Kidney epithelial cell (primary cell): Measurements from ENCODE around the gene GATD1. TPM values are rescaled to one million over a fixed set of nuclear protein-coding genes. Genes with fewer than 3 reads are reported as not detected.

Experiments used
- DNase-seq: peaks from one replicate; pipeline ENCODE4 v3.0.0-alpha.2; 2010; ENCODE audit warnings: low read depth
- H3K27me3 ChIP-seq: 2 replicates; pipeline ENCODE4 v1.6.0; 2011; ENCODE audit warnings: low read length; ENCODE audit not compliant: control insufficient read depth, insufficient read depth
- H3K36me3 ChIP-seq: 2 replicates; pipeline ENCODE4 v1.5.1; 2011; ENCODE audit warnings: low read length; ENCODE audit not compliant: control insufficient read depth, insufficient read depth
- H3K4me3 ChIP-seq: 2 replicates; pipeline ENCODE4 v1.5.1; 2011; ENCODE audit warnings: low read depth, mild to moderate bottlenecking, control low read depth, low read length
- total RNA-seq: library from RNA; depleted of rRNA; stranded (reverse); fragments of >200 nt; gene quantifications from 2 replicates; pipeline ENCODE4 v1.2.3, GENCODE V29; 2015
- TF ChIP-seq, protein P1 (sequence below): IDR thresholded peaks from 2 replicates; pipeline ENCODE4 v1.5.1; 2011; ENCODE audit warnings: mild to moderate bottlenecking, moderate library complexity, low read length, control low read depth, inconsistent platforms; ENCODE audit not compliant: insufficient read depth, poor library complexity, severe bottlenecking

Gene GATD1
- total RNA-seq, 1 donor from 2014 or later: 27.6 TPM

DNA sequence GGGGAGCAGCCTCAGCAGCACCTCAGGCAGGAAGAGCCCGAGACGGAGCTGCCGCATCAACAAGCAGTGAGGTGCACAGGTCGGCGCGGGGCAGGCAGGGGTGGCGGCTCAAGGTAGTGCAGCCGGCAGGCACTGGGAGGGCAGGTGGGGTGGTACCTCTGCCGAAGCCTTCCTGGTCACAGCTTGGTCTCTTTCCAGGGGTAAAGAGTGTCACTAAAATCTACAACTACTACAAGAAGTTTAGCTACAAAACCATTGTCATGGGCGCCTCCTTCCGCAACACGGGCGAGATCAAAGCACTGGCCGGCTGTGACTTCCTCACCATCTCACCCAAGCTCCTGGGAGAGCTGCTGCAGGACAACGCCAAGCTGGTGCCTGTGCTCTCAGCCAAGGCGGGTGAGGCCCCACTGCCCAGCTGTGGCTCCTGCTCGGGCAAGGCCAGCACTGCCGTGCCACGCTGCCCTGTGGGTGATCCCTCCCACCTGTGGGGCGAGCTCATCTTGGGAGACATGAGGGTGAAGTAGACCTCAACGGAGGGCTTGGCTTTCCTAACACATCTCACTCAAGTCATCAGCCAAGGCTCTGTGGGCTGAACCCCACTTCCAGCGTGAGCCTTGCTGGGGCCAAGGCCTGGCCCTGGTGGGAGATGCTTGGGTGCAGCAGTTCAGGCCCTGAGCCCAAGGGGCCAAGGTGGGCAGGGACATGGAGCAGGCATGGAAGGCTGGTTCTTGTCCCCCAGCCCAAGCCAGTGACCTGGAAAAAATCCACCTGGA is 13.6 kb downstream of the GATD1 start:
- Histone ChIP-seq H3K36me3 (peaks cover 8% of the 10 kb centered on the region), H3K27me3 (no peaks in the 10 kb centered on the region)
- TF ChIP-seq, protein P1, sequence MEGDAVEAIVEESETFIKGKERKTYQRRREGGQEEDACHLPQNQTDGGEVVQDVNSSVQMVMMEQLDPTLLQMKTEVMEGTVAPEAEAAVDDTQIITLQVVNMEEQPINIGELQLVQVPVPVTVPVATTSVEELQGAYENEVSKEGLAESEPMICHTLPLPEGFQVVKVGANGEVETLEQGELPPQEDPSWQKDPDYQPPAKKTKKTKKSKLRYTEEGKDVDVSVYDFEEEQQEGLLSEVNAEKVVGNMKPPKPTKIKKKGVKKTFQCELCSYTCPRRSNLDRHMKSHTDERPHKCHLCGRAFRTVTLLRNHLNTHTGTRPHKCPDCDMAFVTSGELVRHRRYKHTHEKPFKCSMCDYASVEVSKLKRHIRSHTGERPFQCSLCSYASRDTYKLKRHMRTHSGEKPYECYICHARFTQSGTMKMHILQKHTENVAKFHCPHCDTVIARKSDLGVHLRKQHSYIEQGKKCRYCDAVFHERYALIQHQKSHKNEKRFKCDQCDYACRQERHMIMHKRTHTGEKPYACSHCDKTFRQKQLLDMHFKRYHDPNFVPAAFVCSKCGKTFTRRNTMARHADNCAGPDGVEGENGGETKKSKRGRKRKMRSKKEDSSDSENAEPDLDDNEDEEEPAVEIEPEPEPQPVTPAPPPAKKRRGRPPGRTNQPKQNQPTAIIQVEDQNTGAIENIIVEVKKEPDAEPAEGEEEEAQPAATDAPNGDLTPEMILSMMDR: no peak

DNA sequence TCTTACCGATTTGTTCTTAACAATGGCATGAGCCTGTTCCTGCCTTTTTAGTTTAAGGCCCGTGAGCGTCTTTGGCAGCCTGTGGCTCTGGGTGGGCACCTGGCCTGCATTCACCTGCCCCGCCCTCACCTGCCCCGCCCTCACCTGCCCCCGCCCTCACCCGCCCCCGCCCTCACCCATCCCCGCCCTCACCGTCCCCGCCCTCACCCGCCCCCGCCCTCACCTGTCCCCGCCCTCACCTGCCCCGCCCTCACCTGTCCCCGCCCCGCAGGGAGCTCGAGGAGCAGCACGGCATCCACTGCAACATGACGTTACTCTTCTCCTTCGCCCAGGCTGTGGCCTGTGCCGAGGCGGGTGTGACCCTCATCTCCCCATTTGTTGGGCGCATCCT is 14.2 kb downstream of the GATD1 start:
- TF ChIP-seq, protein P1: no peak
- Histone ChIP-seq H3K27me3 (no peaks in the 10 kb centered on the region), H3K36me3 (peaks cover 8% of the 10 kb centered on the region), H3K4me3 (no peak overlapping the region)
- no peak for DNase-seq

More for the DNA sequence above, 13.6 kb downstream of the GATD1 start:
- DNase-seq: no peak
- H3K4me3 ChIP-seq: no peak overlapping the region

DNA sequence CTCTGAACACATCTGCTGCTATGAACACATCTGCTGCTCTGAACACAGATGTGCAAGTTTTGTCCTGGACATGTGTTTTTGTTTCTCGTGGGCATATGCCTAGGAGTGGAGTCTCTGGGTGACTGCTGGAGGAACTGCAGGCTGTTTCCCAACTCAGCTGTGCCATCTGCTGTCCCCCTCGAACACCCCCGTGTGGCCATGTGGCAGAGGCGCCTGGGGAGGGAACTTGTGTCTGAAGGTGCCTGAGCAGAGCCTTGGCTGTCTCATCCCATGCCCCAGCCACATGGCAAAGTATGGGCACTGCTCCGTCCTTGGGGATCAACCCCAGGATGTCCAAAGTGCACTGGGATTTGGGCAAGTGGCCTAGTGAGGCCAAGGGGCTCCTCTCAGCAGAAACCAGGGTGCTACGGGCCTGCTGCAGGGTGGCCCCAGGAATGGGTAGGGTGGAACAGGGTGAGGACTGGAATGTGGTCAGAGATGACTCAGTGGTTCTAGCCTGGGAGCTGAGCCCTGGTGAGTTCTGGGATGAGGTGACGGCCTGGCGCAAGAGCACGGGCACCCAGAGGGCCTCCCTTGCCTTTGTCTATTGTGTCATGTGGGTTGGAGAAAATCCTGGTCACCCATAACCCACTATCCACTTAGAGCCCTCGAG is 14.7 kb downstream of the GATD1 start:
- H3K36me3 ChIP-seq: peaks cover 8% of the 10 kb centered on the region
- no peak for DNase-seq
- TF ChIP-seq, protein P1: peak; percentile 14

DNA sequence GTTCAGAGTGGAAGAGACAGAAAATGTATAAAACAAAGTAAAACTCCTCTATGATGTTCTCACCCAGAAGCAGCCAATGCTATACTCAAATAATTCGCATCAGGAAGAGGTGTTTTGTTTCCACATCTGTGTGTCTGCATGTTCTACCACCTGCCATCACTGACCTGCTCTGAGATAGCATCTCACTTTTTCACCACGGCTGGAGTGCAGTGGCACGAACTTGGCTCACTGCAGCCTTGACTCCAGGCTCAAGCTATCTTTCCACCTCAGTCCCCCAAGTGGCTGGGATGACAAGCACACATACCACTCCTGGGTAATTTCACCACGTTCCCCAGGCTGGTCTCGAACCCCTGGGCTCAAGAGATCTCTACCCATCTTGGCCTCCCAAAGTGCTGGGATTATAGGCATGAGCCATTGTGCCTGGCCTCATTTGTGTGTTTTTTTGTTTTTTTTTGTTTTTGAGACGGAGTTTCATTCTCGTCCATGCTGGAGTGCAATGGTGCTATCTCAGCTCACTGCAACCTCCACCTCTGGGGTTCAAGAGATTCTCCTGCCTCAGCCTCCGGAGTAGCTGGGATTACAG is 15.7 kb downstream of the GATD1 start:
- H3K36me3 ChIP-seq: peaks cover 9% of the 10 kb centered on the region
- TF ChIP-seq, protein P1: no peak

More for the DNA sequence above, 14.7 kb downstream of the GATD1 start:
- Histone ChIP-seq H3K4me3 (no peak overlapping the region), H3K27me3 (no peaks in the 10 kb centered on the region)

DNA sequence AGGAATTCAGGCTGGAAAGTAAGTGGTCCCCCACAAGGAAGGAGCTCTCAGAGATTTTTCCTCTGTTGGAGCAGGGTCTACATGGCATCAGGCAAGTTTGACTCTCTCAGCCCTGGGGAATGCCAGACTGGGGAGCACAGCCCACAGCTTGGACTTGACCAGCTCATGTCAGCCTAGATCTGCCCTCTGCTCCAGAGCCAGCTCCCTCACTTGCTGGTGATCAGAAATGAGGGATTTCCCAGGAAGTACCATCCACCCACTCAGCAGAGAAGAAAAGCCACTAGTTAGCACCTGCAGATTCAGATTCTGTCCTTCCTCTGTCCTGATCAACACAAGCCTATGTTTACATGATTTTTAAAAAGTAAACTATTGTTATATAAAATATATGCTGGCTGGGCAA is 17.1 kb downstream of the GATD1 start:
- Histone ChIP-seq H3K4me3 (no peak overlapping the region), H3K36me3 (peaks cover 6% of the 10 kb centered on the region), H3K27me3 (no peaks in the 10 kb centered on the region)
- no peak for DNase-seq
- TF ChIP-seq, protein P1: no peak

More for the DNA sequence above, 15.7 kb downstream of the GATD1 start:
- DNase-seq: no peak
- no peaks in the 10 kb centered on the region for H3K27me3 ChIP-seq
- no peak overlapping the region for H3K4me3 ChIP-seq
